Astrocyte (in vitro differentiated cells and primary cell): ENCODE measurements around the gene GPR137B.

Source experiments
- CTCF ChIP-seq: IDR thresholded peaks from 2 replicates; pipeline ENCODE4 v1.5.1; 2011; ENCODE audit warnings: low read depth, mild to moderate bottlenecking, inconsistent platforms, low read length, moderate library complexity; ENCODE audit not compliant: insufficient read depth
- EZH2 ChIP-seq: IDR thresholded peaks from 2 replicates; pipeline ENCODE4 v1.6.1; 2012; ENCODE audit warnings: mild to moderate bottlenecking, low read length, inconsistent platforms; ENCODE audit not compliant: insufficient read depth

GRCh38 chr1:236253918-236254637 lies 111.7 kb downstream of the GPR137B start:
- TF ChIP-seq CTCF (no peak), EZH2 (no peak)
